COLO829 (cell line): Measurements from ENCODE around the gene ATP13A1.

ENCODE experiments used
- DNase-seq: peaks from one replicate; pipeline ENCODE4 v3.0.0; 2012; ENCODE audit warnings: low spot score

Gene ATP13A1

DNA sequence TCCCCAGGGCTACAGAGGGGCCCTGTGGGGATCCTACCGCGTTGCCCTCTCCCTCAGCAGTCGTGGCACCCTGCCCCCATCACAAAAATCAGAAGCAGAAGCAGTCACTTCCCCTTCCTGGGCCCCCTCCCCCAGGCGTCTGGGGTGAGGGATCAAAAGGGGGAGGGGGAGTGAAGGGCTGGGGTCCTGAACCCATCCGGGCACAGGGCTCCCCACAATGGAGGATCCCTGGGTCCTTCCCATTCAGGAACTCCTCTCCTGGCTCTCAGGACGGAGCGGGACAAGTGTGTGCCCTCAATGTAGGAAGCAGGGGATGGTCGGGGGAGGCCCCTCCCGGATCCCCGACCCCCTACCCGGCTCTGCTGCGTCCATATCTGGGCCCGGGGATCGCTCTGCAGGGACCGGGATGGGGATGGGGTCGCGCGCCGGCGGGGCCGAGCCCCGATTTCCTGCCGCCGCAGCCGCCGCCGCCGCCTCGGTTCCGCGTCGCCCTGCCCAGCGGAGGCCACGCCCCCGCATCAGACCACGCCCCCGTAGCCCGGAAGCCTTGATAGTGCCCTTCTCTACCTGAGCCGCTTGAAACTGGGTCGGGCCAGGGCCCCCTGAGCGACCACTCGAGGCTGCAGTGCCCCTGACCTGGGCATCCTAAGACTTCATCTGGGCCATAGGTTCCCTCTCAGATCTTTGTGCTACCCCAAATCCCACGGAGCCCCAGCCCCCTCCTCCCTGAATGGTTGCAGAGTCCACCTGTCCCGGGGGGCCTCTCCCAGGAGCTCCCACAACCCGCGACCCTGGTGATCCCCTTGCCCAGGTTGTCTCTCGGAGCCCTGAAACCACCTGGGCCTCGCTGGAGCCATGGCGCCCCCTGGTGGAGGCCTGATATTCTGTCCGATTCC lies 20.1 kb downstream of the ATP13A1 start, which contains the start of gene GMIP:
TSS of gene GMIP (minus strand) at position 500 of the 896 bp plus-strand sequence. CDS start at position 372, 128 bp downstream.
- DNase-seq = peak; percentile 63

DNA sequence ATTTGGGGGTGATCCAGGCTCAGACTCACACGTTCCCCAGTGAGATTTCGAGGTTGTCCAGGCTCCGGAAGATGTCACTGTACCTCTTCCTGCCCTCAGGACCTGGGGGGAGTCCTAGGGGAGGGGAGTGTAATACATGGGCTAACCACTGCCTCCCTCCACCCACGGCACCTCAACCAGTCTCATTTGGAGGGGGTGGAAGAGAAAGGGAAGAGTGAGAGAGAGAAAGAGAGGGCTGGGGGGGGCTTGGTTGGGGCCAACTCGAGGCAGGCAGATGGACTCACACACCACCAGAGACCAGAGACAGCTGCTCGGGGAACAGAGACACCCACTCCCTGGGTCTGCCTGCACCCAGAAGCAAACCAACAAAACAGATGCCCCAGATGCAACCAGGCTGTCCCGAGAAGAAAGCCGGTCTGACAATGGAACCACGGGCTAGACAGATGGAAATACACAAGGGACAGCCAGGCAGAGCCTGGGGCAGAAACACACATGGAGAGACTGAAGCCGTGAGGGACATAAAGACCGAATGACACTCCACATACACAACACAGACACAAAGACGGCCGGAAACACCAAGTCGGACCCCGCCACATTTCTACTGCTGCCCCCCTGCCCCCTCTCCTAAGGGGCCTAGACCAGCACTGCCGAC lies 20.8 kb downstream of the ATP13A1 start:
- peak; percentile 31 for DNase-seq

DNA sequence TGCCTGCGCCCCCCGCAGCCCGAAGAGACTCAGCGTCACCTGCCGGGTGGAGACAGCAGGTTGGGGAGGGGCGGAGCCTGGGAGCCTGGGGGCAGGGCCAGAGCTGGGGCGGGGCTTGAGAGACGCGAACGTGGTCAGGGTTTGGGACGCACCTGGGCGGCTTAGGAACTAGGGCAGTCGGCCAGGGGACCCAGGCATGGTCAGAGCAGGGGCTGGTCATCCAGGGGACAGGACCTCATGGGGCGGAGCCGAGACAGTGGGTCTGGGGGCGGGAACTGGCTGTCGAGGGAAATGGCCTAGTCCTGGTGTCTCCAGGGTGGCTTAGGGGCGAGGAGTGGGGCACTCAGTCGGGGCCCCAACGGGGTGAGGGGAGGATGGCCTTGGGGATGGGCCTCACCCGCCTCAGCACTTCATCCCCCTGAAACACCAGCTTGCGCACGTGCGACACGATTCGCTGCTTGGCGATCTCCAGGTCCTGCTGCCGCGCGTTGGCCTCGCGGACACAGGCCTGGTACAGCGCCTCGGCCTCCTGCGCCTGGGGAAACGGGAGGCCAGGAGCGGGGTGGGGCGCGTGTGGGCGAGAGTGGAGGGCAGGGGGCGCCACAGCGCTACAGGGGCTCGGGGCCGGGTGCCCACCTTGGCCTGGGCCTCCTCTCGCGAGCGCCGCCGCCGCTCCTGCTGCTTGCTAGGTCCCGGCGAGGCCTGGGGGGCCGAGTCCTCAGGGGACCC lies 25.8 kb downstream of the ATP13A1 start:
- DNase-seq = no peak

DNA sequence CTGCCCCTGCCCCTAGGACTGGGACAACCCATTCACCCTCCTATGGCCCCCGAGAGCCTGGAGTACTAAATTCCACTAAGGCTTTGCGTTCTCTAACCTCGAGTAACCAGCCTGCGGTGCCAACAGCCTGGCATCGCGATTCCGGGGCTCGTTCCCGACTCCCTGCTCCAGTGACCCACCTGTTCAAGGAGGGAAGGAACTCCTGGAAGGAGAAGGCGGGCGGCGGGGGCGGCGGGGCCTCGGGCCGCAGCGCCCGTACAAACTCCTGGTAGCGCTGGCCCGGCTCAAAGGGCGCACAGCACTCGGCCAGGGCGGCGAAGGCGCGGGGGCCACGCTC lies 26.3 kb downstream of the ATP13A1 start:
- DNase-seq = no peak

DNA sequence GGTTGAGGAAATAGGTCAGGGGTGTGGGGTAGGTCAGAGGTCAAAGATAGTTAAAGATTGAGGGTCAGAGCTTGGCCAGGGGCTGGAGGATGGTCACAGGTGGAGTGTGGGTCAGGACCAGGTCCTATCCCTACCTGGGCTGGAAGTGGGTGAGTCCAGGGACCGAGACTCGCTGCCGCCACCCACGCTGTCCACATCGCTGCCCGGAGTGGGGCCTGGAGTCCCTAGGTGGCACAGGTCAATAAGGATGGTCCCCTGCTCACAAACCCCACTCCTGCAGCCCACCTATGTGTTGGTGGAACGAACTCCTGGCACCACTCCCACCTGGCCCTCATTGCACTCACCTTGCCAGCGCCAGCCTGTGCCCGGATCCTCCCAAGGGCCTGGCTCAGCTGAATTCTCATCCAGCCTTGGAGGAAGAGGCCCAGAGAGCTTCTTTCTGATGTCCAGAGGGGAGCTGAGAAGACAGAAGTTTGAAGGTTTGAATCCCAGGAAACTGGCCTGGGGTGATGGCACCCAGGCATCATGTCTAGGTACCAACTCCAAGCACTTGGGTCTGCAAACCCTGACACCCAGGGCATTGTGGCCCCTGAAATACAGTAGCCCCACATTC lies 26.8 kb downstream of the ATP13A1 start:
- no peak for DNase-seq

- DNase-seq = no peak
Observed at GRCh38 chr19:19635313-19635702, 28.2 kb downstream of the ATP13A1 start.

GRCh38 chr19:19634516-19635312 lies 28.8 kb downstream of the ATP13A1 start:
- DNase-seq = no peak

DNA sequence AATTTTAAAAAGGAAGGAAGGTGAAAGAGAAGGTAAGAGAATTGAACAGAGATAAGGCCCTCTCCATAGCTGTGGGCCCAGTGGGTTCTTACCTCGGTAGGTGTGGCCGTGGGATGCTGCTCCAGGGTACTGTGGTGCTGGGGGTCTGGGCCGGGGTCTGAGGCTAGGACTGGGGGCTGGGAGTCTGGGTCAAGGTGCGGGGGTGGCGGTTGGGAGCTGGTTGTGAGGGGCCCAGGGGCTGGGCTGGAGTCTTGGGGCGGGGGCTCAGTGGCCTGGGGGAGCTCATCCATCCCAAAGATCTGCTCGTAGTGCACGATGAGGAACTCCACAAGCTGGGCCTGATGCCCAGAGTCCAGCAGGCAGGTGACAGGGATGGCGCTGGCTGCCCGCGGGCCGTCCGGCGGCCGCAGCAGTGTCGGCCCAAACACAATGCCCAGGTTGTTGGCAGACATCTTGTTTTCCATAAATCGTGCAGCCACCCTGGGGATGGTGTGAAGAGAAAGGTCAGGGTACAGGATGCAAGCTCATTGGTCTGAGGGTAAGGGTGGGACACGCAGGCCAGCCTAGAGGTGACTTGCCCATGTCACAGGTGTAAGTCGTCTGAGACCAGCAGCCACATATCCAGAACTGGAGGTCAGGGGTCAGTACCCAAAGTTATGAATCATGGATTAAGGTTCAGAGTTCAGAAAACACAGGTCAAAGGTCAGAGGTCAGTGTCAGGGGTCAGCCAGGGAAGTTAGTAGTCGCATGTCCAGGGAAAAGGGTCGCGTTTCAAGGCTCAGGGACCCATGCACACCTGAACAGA lies 29.6 kb downstream of the ATP13A1 start:
- no peak for DNase-seq

GRCh38 chr19:19632661-19633060 lies 30.8 kb downstream of the ATP13A1 start:
- no peak for DNase-seq

DNA sequence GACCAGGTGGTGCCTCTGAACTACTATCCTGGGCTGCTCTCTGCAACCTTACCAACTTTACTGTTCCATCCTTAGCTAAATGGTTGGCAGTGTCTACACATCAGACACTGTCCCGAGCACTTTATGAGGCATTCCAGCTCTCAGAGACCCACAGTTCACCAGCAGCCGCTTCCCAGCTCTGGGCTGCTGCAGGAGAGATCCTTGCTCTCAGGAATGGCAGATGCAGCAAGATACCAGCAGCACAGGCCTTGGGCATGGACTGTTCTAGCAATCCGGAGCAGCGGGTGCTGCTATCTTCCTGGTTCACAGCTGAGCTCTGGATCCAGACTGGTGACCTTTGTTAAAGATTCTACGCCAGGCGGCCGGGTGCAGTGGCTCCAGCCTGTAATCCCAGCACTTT lies 32.1 kb downstream of the ATP13A1 start:
- no peak for DNase-seq

DNA sequence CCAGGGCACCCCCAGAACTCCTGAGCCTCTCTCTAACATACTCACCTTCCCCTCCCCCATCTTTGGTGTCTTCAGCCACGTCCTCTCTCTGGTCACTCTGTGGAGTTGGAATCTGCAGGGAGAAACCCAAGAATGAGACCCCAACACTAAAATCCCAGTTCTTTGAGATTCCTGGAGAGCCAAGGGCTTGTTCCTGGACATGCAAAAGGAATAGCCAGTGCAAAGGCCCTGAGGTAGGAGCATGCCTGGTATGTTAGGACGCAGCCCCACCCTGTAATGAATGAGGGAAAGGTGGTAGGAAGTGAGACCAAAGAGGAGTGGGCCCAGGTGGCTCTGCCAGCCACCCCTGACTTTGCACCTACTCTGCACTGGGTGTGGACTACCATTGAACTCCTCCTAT lies 33.0 kb downstream of the ATP13A1 start:
- DNase-seq = no peak

GRCh38 chr19:19630062-19630414 lies 33.4 kb downstream of the ATP13A1 start:
- DNase-seq = no peak

- DNase-seq = no peak
Observed at GRCh38 chr19:19628501-19629134, 34.9 kb downstream of the ATP13A1 start.

DNA sequence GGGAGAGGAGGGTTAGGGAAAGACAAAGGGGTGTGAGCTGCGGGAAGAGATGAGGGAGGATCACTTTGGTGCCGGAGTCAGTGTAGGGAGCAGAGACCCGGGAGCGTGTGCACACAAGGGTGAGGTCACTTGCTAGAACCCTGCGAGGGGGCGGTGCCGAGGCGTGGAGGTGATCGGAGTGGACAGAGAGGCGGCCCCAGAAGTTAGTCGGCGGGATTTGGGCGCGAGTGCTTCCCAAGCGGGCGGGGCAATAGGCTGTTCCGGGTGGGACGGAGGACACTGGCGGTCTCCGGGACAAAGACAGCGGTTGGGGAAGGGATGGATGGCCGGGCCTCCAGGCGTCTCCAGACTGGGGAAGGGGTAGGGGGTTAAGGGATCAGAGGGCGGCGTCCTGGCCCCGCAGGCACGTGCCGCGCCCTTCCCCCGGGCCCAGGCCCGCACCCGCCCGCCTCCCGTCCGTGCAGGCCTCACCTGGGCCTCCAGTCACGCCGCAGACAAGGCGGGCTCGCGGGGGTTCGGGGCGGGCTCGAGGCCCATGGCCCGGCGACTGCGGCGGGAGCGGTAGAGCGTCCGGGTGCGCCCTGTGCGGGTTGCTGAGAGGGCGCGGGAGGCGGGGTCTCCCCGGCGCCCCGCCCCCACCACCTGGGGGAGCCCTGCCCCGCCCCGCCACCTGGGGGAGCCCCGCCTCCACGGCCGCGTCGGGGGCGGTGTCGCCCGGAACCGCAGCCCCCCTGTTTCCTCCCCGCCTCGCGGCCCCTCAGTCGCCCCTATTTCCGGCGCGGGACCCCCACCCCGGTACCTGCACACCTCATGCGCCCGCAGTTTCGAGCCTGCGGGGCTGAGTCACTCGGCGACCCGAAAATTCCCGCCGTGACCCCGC lies 35.6 kb downstream of the ATP13A1 start, which contains the start of gene LPAR2:
TSS of gene LPAR2 (minus strand) at position 600 of the 880 bp plus-strand sequence. CDS start 945 bp downstream, outside the sequence.
- no peak for DNase-seq

DNA sequence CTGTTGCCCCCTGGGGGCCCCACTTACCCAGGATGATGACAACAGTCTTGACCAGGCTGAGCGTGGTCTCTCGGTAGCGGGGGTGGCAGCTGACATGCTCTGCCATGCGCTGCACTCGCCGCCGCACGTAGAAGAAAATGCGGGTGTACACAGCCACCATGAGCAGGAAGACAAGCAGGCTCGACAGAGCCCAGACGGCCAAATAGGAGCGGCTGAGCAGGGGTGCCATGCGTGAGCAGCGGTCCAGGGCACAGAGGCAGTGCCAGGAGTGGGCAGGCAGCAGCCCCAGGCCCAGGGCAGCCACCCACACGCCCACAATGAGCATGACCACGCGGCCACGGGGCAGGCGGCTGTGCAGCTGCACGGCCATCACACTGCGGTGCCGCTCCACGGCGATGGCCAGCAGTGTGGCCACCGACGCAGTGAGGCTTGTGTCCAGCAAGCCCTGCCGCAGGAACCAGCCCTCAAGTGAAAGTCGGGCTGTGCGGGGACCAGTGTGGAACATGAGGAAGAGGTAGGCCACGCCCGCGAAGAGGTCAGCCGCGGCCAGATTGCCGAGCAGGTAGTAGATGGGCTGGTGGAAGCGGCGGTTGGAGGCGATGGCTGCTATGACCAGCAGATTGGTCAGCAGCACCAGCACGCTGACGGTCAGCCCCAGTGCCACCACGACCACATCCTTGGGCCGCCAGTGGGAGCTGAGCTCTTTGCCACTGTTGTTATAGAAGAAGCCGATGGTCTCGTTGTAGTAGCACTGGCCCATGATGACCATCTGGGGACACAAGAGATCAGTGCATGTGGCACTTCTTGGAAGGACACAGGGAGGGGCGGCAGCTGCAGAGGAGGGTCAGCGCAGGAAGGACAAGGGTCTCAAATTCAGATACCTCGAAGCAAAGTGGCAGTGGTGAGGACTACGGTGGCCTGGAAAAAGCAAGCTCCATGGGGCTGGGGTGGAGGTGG lies 36.7 kb downstream of the ATP13A1 start:
- DNase-seq = no peak

- DNase-seq = no peak
Observed at GRCh38 chr19:19624032-19624570, 39.4 kb downstream of the ATP13A1 start.

GRCh38 chr19:19623383-19623782 lies 40.1 kb downstream of the ATP13A1 start:
- DNase-seq = no peak

- DNase-seq = no peak
Observed at GRCh38 chr19:19619849-19620210, 43.6 kb downstream of the ATP13A1 start.
